IMR-90 (cell line): Measurements from ENCODE around the gene TXNDC16. TPM values are rescaled to one million over a fixed set of nuclear protein-coding genes. Genes with fewer than 3 reads are reported as not detected.

Source experiments
- ATAC-seq: fragments of 200-7000 bp; cut with Tn5 transposase; 2 replicates; pipeline ENCODE4 v1.9.1; 2020; ENCODE audit warnings: low read depth, mild to moderate bottlenecking, moderate library complexity
- BruUV-seq: library from RNA; stranded (reverse); fragments of 400-500 nt; replicated peaks from 2 replicates; lab custom pipeline; 2021; lab: Mats Ljungman, UMichigan
- CTCF ChIA-PET: fragments of 300-600 bp; formaldehyde crosslinking; extraction: SDS; loops from one replicate; lab custom pipeline; 2021; ENCODE audit warnings: antibody characterized with exemption; lab: Yijun Ruan, JAX
- POLR2A ChIA-PET: fragments of 300-600 bp; sonication (Branson Sonifier 250); formaldehyde crosslinking; loops from one replicate; lab custom pipeline; 2022; ENCODE audit warnings: antibody characterized with exemption; ENCODE audit not compliant: unreplicated experiment; lab: Charles Lee
- DNase-seq: peaks from one replicate; pipeline ENCODE4 v3.0.0; 2013
- H2AFZ ChIP-seq: replicated peaks from 2 replicates; pipeline ENCODE3; 2013; ENCODE audit warnings: low read length, mild to moderate bottlenecking; ENCODE audit not compliant: poor library complexity
- H2AK5ac ChIP-seq: 2 replicates; pipeline ENCODE4 v1.6.1; 2013; ENCODE audit warnings: low read depth, low read length, inconsistent platforms
- H2AK9ac ChIP-seq: replicated peaks from 2 replicates; pipeline ENCODE3; 2013; ENCODE audit warnings: mild to moderate bottlenecking, low read depth, low read length, moderate library complexity; ENCODE audit not compliant: poor library complexity
- H2BK120ac ChIP-seq: 2 replicates; pipeline ENCODE4 v1.6.1; 2013; ENCODE audit warnings: low read depth, low read length, inconsistent platforms
- H2BK15ac ChIP-seq: 3 replicates; pipeline ENCODE4 v1.6.1; 2013; ENCODE audit warnings: low read depth, low read length, inconsistent platforms
- H2BK20ac ChIP-seq: 2 replicates; pipeline ENCODE4 v1.6.1; 2013; ENCODE audit warnings: low read depth, mild to moderate bottlenecking, inconsistent platforms, low read length, moderate library complexity
- H2BK5ac ChIP-seq: 2 replicates; pipeline ENCODE4 v1.6.1; 2013; ENCODE audit warnings: mild to moderate bottlenecking, low read depth, low read length, inconsistent platforms; ENCODE audit not compliant: poor library complexity, severe bottlenecking
- H3K14ac ChIP-seq: replicated peaks from 2 replicates; pipeline ENCODE4 v1.6.1; 2013; ENCODE audit warnings: low read depth, low read length, inconsistent platforms
- H3K18ac ChIP-seq: 2 replicates; pipeline ENCODE4 v1.6.1; 2013; ENCODE audit warnings: low read depth, low read length, control low read depth
- H3K23ac ChIP-seq: 2 replicates; pipeline ENCODE4 v1.6.1; 2013; ENCODE audit warnings: low read depth, low read length, inconsistent platforms
- H3K27ac ChIP-seq: 2 replicates; pipeline ENCODE4 v1.5.1; 2013; ENCODE audit warnings: mild to moderate bottlenecking, control low read depth, low read length; ENCODE audit not compliant: insufficient read depth
- H3K27me3 ChIP-seq: 2 replicates; pipeline ENCODE4 v1.6.1; 2013; ENCODE audit warnings: low read length; ENCODE audit not compliant: control insufficient read depth, insufficient read depth
- H3K36me3 ChIP-seq: 2 replicates; pipeline ENCODE4 v1.6.1; 2013; ENCODE audit warnings: low read length, mixed read lengths; ENCODE audit not compliant: control insufficient read depth, insufficient read depth
- H3K4ac ChIP-seq: 2 replicates; pipeline ENCODE4 v1.6.1; 2013; ENCODE audit warnings: low read depth, low read length, inconsistent platforms
- H3K4me1 ChIP-seq: 2 replicates; pipeline ENCODE4 v1.6.1; 2013; ENCODE audit warnings: low read length, mixed read lengths; ENCODE audit not compliant: control insufficient read depth, insufficient read depth
- H3K4me2 ChIP-seq: 2 replicates; pipeline ENCODE4 v1.6.1; 2013; ENCODE audit warnings: low read depth, mild to moderate bottlenecking, control low read depth, low read length, moderate library complexity
- H3K4me3 ChIP-seq: 2 replicates; pipeline ENCODE4 v1.5.1; 2013; ENCODE audit warnings: low read depth, mild to moderate bottlenecking, control low read depth, low read length, moderate library complexity; ENCODE audit not compliant: insufficient read depth
- H3K56ac ChIP-seq: 2 replicates; pipeline ENCODE4 v1.6.1; 2013; ENCODE audit warnings: low read length, inconsistent platforms; ENCODE audit not compliant: insufficient read depth; ENCODE audit errors: extremely low read depth
- H3K79me1 ChIP-seq, 2 experiments: 2 replicates each; pipeline ENCODE4 v1.6.1; 2013; ENCODE audit warnings: low read length in 2 of 2, inconsistent platforms in 1 of 2, low read depth in 1 of 2
- H3K9ac ChIP-seq: 2 replicates; pipeline ENCODE4 v1.6.1; 2013; ENCODE audit warnings: low read depth, low read length, control low read depth
- H3K9me1 ChIP-seq: 2 replicates; pipeline ENCODE4 v1.6.1; 2013; ENCODE audit warnings: low read length, inconsistent platforms; ENCODE audit not compliant: insufficient read depth
- H3K9me3 ChIP-seq: 2 replicates; pipeline ENCODE4 v1.6.1; 2013; ENCODE audit warnings: low read length; ENCODE audit not compliant: control insufficient read depth, insufficient read depth
- H4K20me1 ChIP-seq: 2 replicates; pipeline ENCODE4 v1.6.1; 2013; ENCODE audit warnings: low read length, inconsistent platforms; ENCODE audit not compliant: insufficient read depth
- H4K5ac ChIP-seq: 2 replicates; pipeline ENCODE4 v1.6.1; 2013; ENCODE audit warnings: mild to moderate bottlenecking, low read depth, low read length, control low read depth
- H4K8ac ChIP-seq, 2 experiments: 2 replicates each; pipeline ENCODE4 v1.6.1; 2013; ENCODE audit warnings: low read depth in 2 of 2, low read length in 2 of 2, control low read depth in 1 of 2, inconsistent platforms in 1 of 2
- H4K91ac ChIP-seq: 2 replicates; pipeline ENCODE4 v1.6.1; 2013; ENCODE audit warnings: low read depth, low read length, inconsistent platforms; ENCODE audit not compliant: insufficient read depth
- BHLHE40 ChIP-seq: fragments of 150-350 bp; IDR thresholded peaks from 2 replicates; pipeline ENCODE4 v1.6.1; 2016; ENCODE audit warnings: mild to moderate bottlenecking, low read depth, low read length
- CEBPB ChIP-seq: IDR thresholded peaks from 2 replicates; pipeline ENCODE4 v1.6.1; 2012; ENCODE audit warnings: low read depth, low read length, improper control_type of control experiment
- CTCF ChIP-seq: conservative IDR thresholded peaks from 2 replicates; pipeline ENCODE4 v1.5.1; 2012; ENCODE audit warnings: mild to moderate bottlenecking, low read depth, low read length, improper control_type of control experiment
- ELK1 ChIP-seq: fragments of 150-350 bp; IDR thresholded peaks from 2 replicates; pipeline ENCODE4 v1.6.1; 2016; ENCODE audit warnings: low read depth, mild to moderate bottlenecking, low read length, moderate library complexity, borderline replicate concordance
- MAZ ChIP-seq: IDR thresholded peaks from 2 replicates; pipeline ENCODE4 v1.6.1; 2012; ENCODE audit warnings: low read depth, mild to moderate bottlenecking, low read length, improper control_type of control experiment, moderate library complexity, borderline replicate concordance
- POLR2A ChIP-seq: IDR thresholded peaks from 2 replicates; pipeline ENCODE4 v1.6.1; 2012; ENCODE audit warnings: mild to moderate bottlenecking, low read depth, low read length
- RAD21 ChIP-seq: IDR thresholded peaks from 2 replicates; pipeline ENCODE4 v1.6.1; 2012; ENCODE audit warnings: low read length, improper control_type of control experiment
- SMC3 ChIP-seq: fragments of 150-350 bp; IDR thresholded peaks from 2 replicates; pipeline ENCODE4 v1.6.1; 2016; ENCODE audit warnings: low read depth, mild to moderate bottlenecking, antibody characterized with exemption, low read length, moderate library complexity
- USF2 ChIP-seq: fragments of 150-350 bp; IDR thresholded peaks from 2 replicates; pipeline ENCODE4 v1.6.1; 2017; ENCODE audit warnings: mild to moderate bottlenecking, antibody characterized with exemption, low read length, low read depth
- WGBS, 2 experiments: methylation state at CpG; one replicate each; pipeline versions ENCODE4 v1.1.5 to v1.1.7; 2013; ENCODE audit warnings: missing lambda C conversion rate in 2 of 2; ENCODE audit not compliant: insufficient read length in 1 of 2; ENCODE audit errors: extremely low coverage in 2 of 2; 5-methylcytosine and 5-hydroxymethylcytosine counted together
- dilution Hi-C: fragments of 300-500 bp; cut with HindIII; formaldehyde crosslinking; loops from one replicate; pipeline ENCODE4 v1.14.3; 2018; ENCODE audit warnings: low sequenced_read_pairs; ENCODE audit not compliant: unreplicated experiment
- in situ Hi-C: fragments of 300-500 bp; cut with MboI; formaldehyde crosslinking; loops from 3 replicates; pipeline ENCODE4 v1.14.3; 2019; ENCODE audit warnings: low sequenced_read_pairs, inconsistent platforms, mixed read lengths
- intact Hi-C: fragments of 100-400 bp; cut with micrococcal nuclease; formaldehyde crosslinking; loops from 2 replicates; pipeline ENCODE4 v1.10.0; 2022
- polyA plus RNA-seq, 3 experiments: library from polyadenylated mRNA; depleted of rRNA; stranded (reverse); fragments of >200 nt; gene quantifications; 2 replicates each; pipeline ENCODE4 v1.2.3, GENCODE V29; 2012; ENCODE audit warnings: low replicate concordance in 1 of 3
- total RNA-seq: library from RNA; depleted of rRNA; stranded (reverse); fragments of >200 nt; gene quantifications from 2 replicates; pipeline ENCODE4 v1.2.3, GENCODE V29; 2012

TXNDC16 gene
- total and polyA plus RNA-seq, 2 of the 4 experiments (the other 2 are of a cell fraction) = 1.4 TPM

GRCh38 chr14:52402812-52403526 lies 149.3 kb downstream of the TXNDC16 start:
- Histone ChIP-seq H2AFZ (no peak overlapping the region), H2BK15ac (no peak overlapping the region), H4K8ac (no peak overlapping the region), H3K9me1 (peaks cover 5% of the 10 kb centered on the region; the same call in 1 of the 2 replicates), H3K9me3 (no peaks in the 10 kb centered on the region), H3K18ac (no peak overlapping the region), H3K27ac (no peak overlapping the region), H3K9ac (no peak overlapping the region), H3K4ac (no peak overlapping the region), H3K14ac (no peak overlapping the region), H2AK9ac (no peak overlapping the region), H4K5ac (no peak overlapping the region), H2BK5ac (no peak overlapping the region), H3K36me3 (no peaks in the 10 kb centered on the region), H2AK5ac (no peak overlapping the region), H3K4me1 (peaks cover 22% of the 10 kb centered on the region), H3K56ac (no peak overlapping the region), H3K4me2 (no peak overlapping the region), H3K27me3 (no peaks in the 10 kb centered on the region), H3K23ac (no peak overlapping the region), H4K20me1 (no peaks in the 10 kb centered on the region), H2BK120ac (0 out of 2 replicates have a peak overlapping the region, but pooled peaks have one; percentile 9), H2BK20ac (peak overlapping the region; percentile 8; the same call in 1 of the 2 replicates), H3K79me1 (no peaks in the 10 kb centered on the region), H4K91ac (no peak overlapping the region), H3K4me3 (no peak overlapping the region)
- dilution Hi-C loops (no loop called here), intact Hi-C loops (loop anchor here (5.0 kb wide), 3 partner anchors 54 to 86 kb away; no protein-coding TSS in a partner anchor), in situ Hi-C loops (no loop called here)
- no TSS peak for BruUV-seq
- no peak for TF ChIP-seq BHLHE40
- TF ChIP-seq CEBPB = no peak
- TF ChIP-seq MAZ = no peak
- no peak for TF ChIP-seq CTCF
- TF ChIP-seq USF2 = no peak
- TF ChIP-seq SMC3 = no peak
- no peak for TF ChIP-seq ELK1
- no peak for TF ChIP-seq POLR2A
- no peak for TF ChIP-seq RAD21
- WGBS, 2 experiments = no CpG with 5 or more reads among the region's 4 CpGs
- POLR2A ChIA-PET = no interaction called here
- DNase-seq (peak; percentile 72), ATAC-seq (no peak)
- CTCF ChIA-PET = interaction anchor here (0.6 kb wide), 1 partner anchor 32 kb away, joined by 3 read pairs; no protein-coding TSS in a partner anchor
